Measurements from ENCODE around the gene GOLT1B.

DNA sequence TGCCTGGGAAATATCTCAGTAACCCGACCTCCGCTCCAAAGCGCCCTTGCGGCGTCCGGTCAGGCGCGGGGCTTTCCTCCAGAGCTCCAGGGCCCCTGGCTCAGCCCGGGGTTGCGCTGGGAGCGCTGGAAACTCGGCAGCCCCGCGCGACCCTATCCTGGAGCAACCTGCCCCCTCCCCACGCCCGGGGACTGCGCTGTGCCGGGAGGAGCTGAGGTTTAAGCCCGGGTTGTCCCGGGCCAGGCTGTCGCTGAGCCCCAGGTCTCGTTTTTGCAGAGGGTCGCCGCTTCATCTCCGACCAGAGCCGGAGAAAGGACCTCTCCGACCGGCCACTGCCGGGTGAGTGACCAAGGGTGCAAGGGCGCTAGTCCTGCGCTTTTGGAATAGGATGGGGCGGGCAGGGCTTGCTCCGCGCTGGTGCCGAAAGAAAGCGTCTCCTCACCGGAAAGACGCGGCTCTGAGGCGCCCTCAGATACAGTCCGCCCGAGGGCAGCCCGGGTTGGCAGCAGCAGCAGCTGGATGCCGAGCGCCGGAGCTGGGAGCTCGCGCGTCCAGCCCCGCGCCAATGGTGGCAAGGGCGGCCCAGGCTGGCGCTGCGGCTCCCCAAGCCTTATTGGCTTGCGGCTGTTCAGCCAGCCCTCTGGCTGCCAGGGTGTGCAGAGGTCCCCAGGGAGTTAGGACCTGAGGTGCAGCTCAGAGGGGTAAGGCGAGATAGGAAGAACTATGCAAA is 26.0 kb downstream of the GOLT1B start:
- TF ChIP-seq BACH1 (IDR thresholded peaks at IDR 0.05; ENCODE audit: low read length) (no peak), HDAC6 (IDR thresholded peaks at IDR 0.05; ENCODE audit: low read depth, low read length) (no peak), CEBPB (IDR thresholded peaks at IDR 0.05; ENCODE audit: low read depth, low read length) (no peak), PHF8 (conservative IDR thresholded peaks at IDR 0.05; ENCODE audit: low read depth, low read length) (peak; percentile 60; the same call in 1 of the 2 replicates), EGR1 (IDR thresholded peaks at IDR 0.05; ENCODE audit: borderline replicate concordance, low read depth, low read length) (no peak), JUN (IDR thresholded peaks at IDR 0.05; ENCODE audit: low read depth, low read length) (no peak), POU5F1 (IDR thresholded peaks at IDR 0.05; ENCODE audit: low read depth, low read length) (no peak), POLR2AphosphoS5 (IDR thresholded peaks at IDR 0.05; ENCODE audit: low read depth, low read length) (no peak), SIN3A (conservative IDR thresholded peaks at IDR 0.05 in 1 of 2, IDR thresholded peaks at IDR 0.05 in 1 of 2; ENCODE audit: low read depth in 1 of 2, low read length in 2 of 2) (0 out of 4 replicates have a peak, but pooled peaks of 1 of the 2 experiments have one; percentile 29), RBBP5 (IDR thresholded peaks at IDR 0.05; ENCODE audit: borderline replicate concordance, low read depth, low read length) (peak; percentile 80; the same call in 1 of the 2 replicates)
- TF ChIP-seq, protein P1, sequence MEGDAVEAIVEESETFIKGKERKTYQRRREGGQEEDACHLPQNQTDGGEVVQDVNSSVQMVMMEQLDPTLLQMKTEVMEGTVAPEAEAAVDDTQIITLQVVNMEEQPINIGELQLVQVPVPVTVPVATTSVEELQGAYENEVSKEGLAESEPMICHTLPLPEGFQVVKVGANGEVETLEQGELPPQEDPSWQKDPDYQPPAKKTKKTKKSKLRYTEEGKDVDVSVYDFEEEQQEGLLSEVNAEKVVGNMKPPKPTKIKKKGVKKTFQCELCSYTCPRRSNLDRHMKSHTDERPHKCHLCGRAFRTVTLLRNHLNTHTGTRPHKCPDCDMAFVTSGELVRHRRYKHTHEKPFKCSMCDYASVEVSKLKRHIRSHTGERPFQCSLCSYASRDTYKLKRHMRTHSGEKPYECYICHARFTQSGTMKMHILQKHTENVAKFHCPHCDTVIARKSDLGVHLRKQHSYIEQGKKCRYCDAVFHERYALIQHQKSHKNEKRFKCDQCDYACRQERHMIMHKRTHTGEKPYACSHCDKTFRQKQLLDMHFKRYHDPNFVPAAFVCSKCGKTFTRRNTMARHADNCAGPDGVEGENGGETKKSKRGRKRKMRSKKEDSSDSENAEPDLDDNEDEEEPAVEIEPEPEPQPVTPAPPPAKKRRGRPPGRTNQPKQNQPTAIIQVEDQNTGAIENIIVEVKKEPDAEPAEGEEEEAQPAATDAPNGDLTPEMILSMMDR (IDR thresholded peaks at IDR 0.05; ENCODE audit: control extremely low read depth in 1 of 3, insufficient read depth in 1 of 3, low read depth in 1 of 3, low read length in 3 of 3), result no peak

All from H1 (cell line).